Measurements from ENCODE around the gene NACC2.

NACC2 gene

GRCh38 chr9:136024286-136024685 is 70.8 kb downstream of the NACC2 start:
- H2AFZ ChIP-seq (ENCODE audit: low read length): no peak overlapping the region
- no peaks in the 10 kb centered on the region for H3K36me3 ChIP-seq (ENCODE audit: insufficient read depth, low read length)
- H3K9me2 ChIP-seq (replicated peaks; ENCODE audit: low read depth, low read length): no peaks in the 10 kb centered on the region
- H3K9ac ChIP-seq (ENCODE audit: low read depth, low read length, poor library complexity, severe bottlenecking): no peak overlapping the region
- peaks cover 7% of the 10 kb centered on the region; the same call in 1 of the 2 replicates for H3K9me3 ChIP-seq (ENCODE audit: insufficient read depth, low read depth, low read length)
- TF ChIP-seq CTCF (conservative IDR thresholded peaks at IDR 0.05; ENCODE audit: low read length): no peak
- TF ChIP-seq EZH2phosphoT487 (IDR thresholded peaks at IDR 0.05; ENCODE audit: borderline replicate concordance): no peak
- H3F3A ChIP-seq (ENCODE audit: low read depth): no peaks in the 10 kb centered on the region
- H3K4me3 ChIP-seq (ENCODE audit: low read length, poor library complexity, severe bottlenecking): no peak overlapping the region
- H4K20me1 ChIP-seq (ENCODE audit: insufficient read depth, low read length, poor library complexity, severe bottlenecking): no peaks in the 10 kb centered on the region
- H3K4me1 ChIP-seq (ENCODE audit: insufficient read depth, low read length, poor library complexity, severe bottlenecking): no peaks in the 10 kb centered on the region
- no peaks in the 10 kb centered on the region for H3K79me2 ChIP-seq (ENCODE audit: insufficient read depth, low read length)
- no peak overlapping the region for H3K4me2 ChIP-seq (ENCODE audit: low read depth, low read length, poor library complexity, severe bottlenecking)
- no peaks in the 10 kb centered on the region for H3K27me3 ChIP-seq (ENCODE audit: insufficient read depth, low read length, poor library complexity, severe bottlenecking)

GRCh38 chr9:136023410-136024225 is 71.5 kb downstream of the NACC2 start:
- H2AFZ ChIP-seq (ENCODE audit: low read length): no peak overlapping the region
- H3K4me1 ChIP-seq (ENCODE audit: insufficient read depth, low read length, poor library complexity, severe bottlenecking): no peaks in the 10 kb centered on the region
- H4K20me1 ChIP-seq (ENCODE audit: insufficient read depth, low read length, poor library complexity, severe bottlenecking): no peaks in the 10 kb centered on the region
- H3K79me2 ChIP-seq (ENCODE audit: insufficient read depth, low read length): no peaks in the 10 kb centered on the region
- H3K27me3 ChIP-seq (ENCODE audit: insufficient read depth, low read length, poor library complexity, severe bottlenecking): no peaks in the 10 kb centered on the region
- no peak overlapping the region for H3K4me3 ChIP-seq (ENCODE audit: low read length, poor library complexity, severe bottlenecking)
- H3F3A ChIP-seq (ENCODE audit: low read depth): no peaks in the 10 kb centered on the region
- TF ChIP-seq CTCF (conservative IDR thresholded peaks at IDR 0.05; ENCODE audit: low read length): no peak
- no peak for TF ChIP-seq EZH2phosphoT487 (IDR thresholded peaks at IDR 0.05; ENCODE audit: borderline replicate concordance)
- no peak overlapping the region for H3K9ac ChIP-seq (ENCODE audit: low read depth, low read length, poor library complexity, severe bottlenecking)
- no peak overlapping the region for H3K4me2 ChIP-seq (ENCODE audit: low read depth, low read length, poor library complexity, severe bottlenecking)
- H3K9me2 ChIP-seq (replicated peaks; ENCODE audit: low read depth, low read length): no peaks in the 10 kb centered on the region
- no peaks in the 10 kb centered on the region for H3K36me3 ChIP-seq (ENCODE audit: insufficient read depth, low read length)
- peaks cover under 1% of the 10 kb centered on the region; the same call in 1 of the 2 replicates for H3K9me3 ChIP-seq (ENCODE audit: insufficient read depth, low read depth, low read length)

GRCh38 chr9:136022731-136023409 is 72.2 kb downstream of the NACC2 start:
- Histone ChIP-seq H3K79me2 (ENCODE audit: insufficient read depth, low read length) (no peaks in the 10 kb centered on the region), H3K27me3 (ENCODE audit: insufficient read depth, low read length, poor library complexity, severe bottlenecking) (no peaks in the 10 kb centered on the region), H3K4me3 (ENCODE audit: low read length, poor library complexity, severe bottlenecking) (no peak overlapping the region), H3K4me1 (ENCODE audit: insufficient read depth, low read length, poor library complexity, severe bottlenecking) (no peaks in the 10 kb centered on the region), H3K9me3 (ENCODE audit: insufficient read depth, low read depth, low read length) (no peaks in the 10 kb centered on the region), H4K20me1 (ENCODE audit: insufficient read depth, low read length, poor library complexity, severe bottlenecking) (no peaks in the 10 kb centered on the region), H3F3A (ENCODE audit: low read depth) (no peaks in the 10 kb centered on the region), H3K9ac (ENCODE audit: low read depth, low read length, poor library complexity, severe bottlenecking) (no peak overlapping the region), H2AFZ (ENCODE audit: low read length) (no peak overlapping the region), H3K9me2 (replicated peaks; ENCODE audit: low read depth, low read length) (no peaks in the 10 kb centered on the region), H3K4me2 (ENCODE audit: low read depth, low read length, poor library complexity, severe bottlenecking) (no peak overlapping the region), H3K36me3 (ENCODE audit: insufficient read depth, low read length) (no peaks in the 10 kb centered on the region)
- no peak for TF ChIP-seq EZH2phosphoT487 (IDR thresholded peaks at IDR 0.05; ENCODE audit: borderline replicate concordance)
- no peak for TF ChIP-seq CTCF (conservative IDR thresholded peaks at IDR 0.05; ENCODE audit: low read length)
